WI38 (cell line): ENCODE data around the gene ANKRD50.

Source experiments
- H3K4me3 ChIP-seq: 2 replicates; pipeline ENCODE4 v1.5.1; 2011; ENCODE audit warnings: low read depth, mild to moderate bottlenecking, control low read depth, low read length
- TF ChIP-seq, protein P1 (sequence below): IDR thresholded peaks from 2 replicates; pipeline ENCODE4 v1.5.1; 2012; ENCODE audit warnings: low read depth, mild to moderate bottlenecking, control low read depth, low read length

Gene ANKRD50

DNA sequence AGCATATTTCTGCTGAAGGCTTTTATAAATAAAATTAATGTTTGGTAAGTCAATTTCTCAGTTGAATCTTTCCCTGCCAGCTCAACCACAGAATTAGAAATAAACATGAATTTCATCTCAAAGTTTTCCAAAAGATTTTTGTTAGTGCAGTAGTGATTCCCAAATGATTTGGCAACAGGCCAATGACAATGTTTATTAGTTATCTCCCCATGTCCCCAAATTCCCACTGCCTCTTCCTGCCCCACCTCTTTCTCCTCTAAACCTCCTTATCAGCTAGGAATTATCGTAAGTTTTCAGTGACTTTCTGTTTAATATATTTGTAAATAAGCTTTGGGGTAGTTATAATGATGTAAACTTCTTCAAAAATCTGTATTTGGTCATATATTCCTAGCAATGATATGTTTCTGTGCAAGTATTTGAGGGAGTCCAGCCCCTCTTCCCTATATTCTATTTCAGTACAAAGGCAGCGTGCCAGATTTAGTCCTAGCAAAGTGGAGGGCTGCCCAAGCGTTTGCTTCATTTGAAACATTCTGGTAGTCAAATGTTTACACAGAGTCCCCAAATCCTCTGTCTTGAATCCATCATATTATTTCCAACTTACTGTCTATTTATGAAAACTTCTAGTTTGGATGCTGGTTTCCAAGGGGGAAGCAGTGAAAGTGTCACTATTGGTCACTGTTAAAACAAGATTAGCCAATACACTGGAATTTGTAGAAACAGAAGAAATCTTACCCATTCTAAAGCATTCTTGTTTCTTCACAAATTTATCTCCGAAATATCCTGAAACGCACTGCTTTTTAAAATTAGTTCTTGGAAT, 33.7 kb upstream of the ANKRD50 start:
- no peak overlapping the region for H3K4me3 ChIP-seq
- TF ChIP-seq, protein P1, sequence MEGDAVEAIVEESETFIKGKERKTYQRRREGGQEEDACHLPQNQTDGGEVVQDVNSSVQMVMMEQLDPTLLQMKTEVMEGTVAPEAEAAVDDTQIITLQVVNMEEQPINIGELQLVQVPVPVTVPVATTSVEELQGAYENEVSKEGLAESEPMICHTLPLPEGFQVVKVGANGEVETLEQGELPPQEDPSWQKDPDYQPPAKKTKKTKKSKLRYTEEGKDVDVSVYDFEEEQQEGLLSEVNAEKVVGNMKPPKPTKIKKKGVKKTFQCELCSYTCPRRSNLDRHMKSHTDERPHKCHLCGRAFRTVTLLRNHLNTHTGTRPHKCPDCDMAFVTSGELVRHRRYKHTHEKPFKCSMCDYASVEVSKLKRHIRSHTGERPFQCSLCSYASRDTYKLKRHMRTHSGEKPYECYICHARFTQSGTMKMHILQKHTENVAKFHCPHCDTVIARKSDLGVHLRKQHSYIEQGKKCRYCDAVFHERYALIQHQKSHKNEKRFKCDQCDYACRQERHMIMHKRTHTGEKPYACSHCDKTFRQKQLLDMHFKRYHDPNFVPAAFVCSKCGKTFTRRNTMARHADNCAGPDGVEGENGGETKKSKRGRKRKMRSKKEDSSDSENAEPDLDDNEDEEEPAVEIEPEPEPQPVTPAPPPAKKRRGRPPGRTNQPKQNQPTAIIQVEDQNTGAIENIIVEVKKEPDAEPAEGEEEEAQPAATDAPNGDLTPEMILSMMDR, result no peak

DNA sequence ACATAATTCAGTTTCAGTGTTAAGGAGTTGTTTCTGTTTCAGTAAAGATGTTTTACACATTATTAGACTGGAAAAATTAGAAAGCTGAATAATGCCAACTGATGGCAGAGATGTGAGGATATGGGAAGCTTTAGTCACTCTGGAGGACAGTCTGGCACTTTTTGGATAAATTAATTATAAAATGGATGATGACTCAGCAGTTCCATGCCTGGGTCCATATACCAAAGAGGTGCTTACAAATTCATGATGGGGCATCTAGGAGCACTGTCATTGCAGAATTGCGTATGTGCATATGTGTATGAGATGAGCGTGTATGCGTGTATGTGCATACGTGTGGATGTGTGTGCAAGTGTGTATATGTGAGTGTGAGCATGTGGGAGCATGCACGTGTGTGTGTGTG, 31.2 kb upstream of the ANKRD50 start:
- TF ChIP-seq, protein P1, result no peak
- H3K4me3 ChIP-seq, result no peak overlapping the region

DNA sequence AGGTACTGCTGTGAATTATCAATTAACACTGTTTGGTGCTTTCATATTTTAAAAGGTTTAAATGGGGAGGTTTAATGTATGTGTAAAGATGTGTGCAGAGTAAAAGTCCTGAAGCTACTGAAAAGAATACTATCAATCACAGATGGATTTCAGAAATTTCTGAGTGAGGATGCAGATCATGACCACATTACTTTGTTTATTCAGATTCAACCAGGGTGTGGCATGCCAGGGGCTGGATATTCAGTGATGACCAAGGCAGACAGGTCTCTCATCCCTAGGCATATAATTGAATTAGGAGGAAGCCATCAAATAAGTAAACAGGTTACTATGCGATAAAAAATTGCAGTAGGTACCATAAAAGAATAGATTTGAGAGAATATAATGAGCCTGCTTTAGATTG, 28.0 kb upstream of the ANKRD50 start:
- TF ChIP-seq, protein P1, result no peak

DNA sequence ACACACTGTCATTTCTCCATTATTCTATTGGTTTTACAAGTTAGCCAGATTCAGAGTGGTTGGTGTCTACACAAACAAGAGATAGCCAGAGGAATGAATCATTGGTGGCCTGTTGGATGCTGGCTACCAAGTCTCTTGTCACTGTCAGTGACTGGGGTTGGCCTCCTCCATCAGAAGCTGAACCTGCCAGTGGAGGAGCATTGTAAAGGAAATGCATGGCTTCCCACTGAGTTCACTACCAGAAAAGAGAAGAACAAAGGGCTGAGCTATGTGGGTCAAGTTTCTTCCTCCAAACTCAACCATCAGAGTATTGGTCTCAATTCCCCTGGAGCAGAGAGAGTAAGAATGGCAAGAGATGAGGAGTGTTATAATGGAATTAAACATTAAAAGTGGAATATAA, 26.5 kb upstream of the ANKRD50 start:
- TF ChIP-seq, protein P1, result no peak
- no peak overlapping the region for H3K4me3 ChIP-seq

More for the DNA sequence above, 28.0 kb upstream of the ANKRD50 start:
- no peak overlapping the region for H3K4me3 ChIP-seq

DNA sequence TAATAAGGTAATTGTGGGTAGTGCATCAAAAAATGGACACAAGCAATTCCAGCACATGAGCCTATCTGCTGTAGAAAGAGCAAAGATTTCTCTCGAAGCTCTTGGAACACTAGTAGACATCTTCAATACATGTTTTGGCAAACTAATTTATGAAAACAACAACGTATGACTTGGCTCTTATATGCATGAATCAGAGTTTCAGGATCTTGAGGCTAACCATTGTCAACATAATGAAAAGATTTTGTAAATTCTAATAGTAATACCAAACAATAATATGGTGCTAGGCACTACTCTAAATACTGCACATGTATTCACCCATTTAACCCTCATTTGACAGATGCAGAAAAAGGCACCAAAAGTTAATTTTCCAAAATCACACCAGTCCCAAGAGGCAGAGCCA, 25.1 kb upstream of the ANKRD50 start:
- H3K4me3 ChIP-seq, result no peak overlapping the region
- TF ChIP-seq, protein P1, result no peak

DNA sequence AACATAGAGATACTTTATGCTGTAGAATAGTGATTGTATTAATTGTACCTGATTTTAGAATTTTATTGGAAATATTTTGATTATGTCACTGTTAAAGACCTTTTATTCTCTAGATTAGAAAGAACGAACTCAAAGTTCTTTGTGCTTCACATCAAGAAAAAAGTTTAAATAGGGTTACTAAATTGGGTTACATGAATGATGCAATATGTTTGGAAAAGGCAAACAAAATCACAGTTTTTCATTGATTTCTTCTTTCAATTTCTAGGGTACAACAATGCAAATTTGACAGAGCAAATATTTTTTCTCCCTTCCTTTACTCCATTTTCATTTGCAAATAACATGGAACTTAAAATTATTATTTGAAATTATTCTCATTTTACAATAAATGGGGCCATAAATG, 24.0 kb upstream of the ANKRD50 start:
- TF ChIP-seq, protein P1, result no peak
- no peak overlapping the region for H3K4me3 ChIP-seq

DNA sequence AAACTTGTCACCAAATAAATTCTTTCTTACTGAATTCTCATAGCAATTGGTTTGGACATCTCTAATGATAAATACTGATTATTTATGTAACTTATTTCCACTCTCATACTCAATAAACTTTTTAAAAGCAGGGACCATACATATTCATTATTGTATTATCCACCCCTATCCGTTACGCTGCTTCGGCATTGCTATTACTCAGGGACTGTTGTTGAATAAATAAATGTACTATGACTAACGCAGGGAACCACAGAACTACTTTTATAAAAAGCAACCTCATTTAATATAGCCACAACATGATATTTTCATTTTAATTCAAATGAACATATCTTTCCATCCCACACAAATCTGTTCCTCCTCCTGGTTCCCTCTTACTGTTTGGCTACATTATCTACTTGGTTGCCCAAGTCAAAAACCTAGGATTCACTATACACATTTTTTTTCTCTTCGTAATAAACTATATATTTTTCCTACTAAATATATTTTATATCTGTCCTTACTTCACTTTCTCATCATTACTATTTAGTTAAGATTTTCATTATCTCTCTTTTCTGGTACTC, 14.9 kb upstream of the ANKRD50 start:
- TF ChIP-seq, protein P1, result no peak
- H3K4me3 ChIP-seq, result no peak overlapping the region
